Panc1 (cell line): ENCODE measurements around the gene DNAAF5.

ENCODE experiments used
- POLR2AphosphoS5 ChIP-seq: IDR thresholded peaks from 2 replicates; pipeline ENCODE4 v1.6.1; 2012; ENCODE audit warnings: mild to moderate bottlenecking, low read depth, low read length, moderate library complexity
- SIN3A ChIP-seq: IDR thresholded peaks from 2 replicates; pipeline ENCODE4 v1.6.1; 2012; ENCODE audit warnings: low read depth, mild to moderate bottlenecking, low read length, moderate library complexity, borderline replicate concordance; ENCODE audit not compliant: insufficient read depth
- TCF7L2 ChIP-seq: IDR thresholded peaks from 2 replicates; pipeline ENCODE4 v1.6.1; 2011; ENCODE audit warnings: mild to moderate bottlenecking, low read depth, low read length, inconsistent platforms
- TF ChIP-seq, protein P1 (sequence below): fragments of 450-650 bp; IDR thresholded peaks from 2 replicates; pipeline ENCODE4 v1.5.1; 2017; ENCODE audit warnings: mild to moderate bottlenecking
- TF ChIP-seq, protein P2 (sequence below), 2 experiments: IDR thresholded peaks; 2 replicates each; pipeline ENCODE4 v1.6.1; 2011 to 2012; ENCODE audit warnings: low read depth in 2 of 2, control low read depth in 1 of 2, low read length in 1 of 2, mild to moderate bottlenecking in 1 of 2, moderate library complexity in 1 of 2; ENCODE audit not compliant: insufficient read depth in 1 of 2

DNA sequence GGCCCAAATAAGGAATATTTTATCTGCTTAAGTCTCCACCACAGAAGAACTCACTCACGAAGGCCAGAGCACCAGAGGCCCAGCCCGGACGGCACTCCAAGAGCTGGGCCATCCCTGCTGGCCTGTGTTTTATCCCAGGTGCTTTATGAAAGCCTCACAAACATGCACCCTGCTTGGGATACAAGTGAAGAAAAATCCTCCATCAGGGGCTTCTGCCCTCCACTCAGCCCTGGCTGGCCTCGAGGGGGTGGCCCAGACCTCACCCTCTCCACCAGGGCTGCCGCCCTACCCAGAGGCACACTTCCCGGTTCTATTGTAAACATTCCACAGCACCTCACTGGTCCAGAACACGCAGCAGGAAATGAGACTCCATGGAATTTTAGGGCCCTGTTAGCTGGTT lies 19.8 kb upstream of the DNAAF5 start:
- TF ChIP-seq, protein P1, sequence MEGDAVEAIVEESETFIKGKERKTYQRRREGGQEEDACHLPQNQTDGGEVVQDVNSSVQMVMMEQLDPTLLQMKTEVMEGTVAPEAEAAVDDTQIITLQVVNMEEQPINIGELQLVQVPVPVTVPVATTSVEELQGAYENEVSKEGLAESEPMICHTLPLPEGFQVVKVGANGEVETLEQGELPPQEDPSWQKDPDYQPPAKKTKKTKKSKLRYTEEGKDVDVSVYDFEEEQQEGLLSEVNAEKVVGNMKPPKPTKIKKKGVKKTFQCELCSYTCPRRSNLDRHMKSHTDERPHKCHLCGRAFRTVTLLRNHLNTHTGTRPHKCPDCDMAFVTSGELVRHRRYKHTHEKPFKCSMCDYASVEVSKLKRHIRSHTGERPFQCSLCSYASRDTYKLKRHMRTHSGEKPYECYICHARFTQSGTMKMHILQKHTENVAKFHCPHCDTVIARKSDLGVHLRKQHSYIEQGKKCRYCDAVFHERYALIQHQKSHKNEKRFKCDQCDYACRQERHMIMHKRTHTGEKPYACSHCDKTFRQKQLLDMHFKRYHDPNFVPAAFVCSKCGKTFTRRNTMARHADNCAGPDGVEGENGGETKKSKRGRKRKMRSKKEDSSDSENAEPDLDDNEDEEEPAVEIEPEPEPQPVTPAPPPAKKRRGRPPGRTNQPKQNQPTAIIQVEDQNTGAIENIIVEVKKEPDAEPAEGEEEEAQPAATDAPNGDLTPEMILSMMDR = no peak
- TF ChIP-seq POLR2AphosphoS5 = no peak
- TF ChIP-seq TCF7L2 = no peak
- TF ChIP-seq, protein P2, sequence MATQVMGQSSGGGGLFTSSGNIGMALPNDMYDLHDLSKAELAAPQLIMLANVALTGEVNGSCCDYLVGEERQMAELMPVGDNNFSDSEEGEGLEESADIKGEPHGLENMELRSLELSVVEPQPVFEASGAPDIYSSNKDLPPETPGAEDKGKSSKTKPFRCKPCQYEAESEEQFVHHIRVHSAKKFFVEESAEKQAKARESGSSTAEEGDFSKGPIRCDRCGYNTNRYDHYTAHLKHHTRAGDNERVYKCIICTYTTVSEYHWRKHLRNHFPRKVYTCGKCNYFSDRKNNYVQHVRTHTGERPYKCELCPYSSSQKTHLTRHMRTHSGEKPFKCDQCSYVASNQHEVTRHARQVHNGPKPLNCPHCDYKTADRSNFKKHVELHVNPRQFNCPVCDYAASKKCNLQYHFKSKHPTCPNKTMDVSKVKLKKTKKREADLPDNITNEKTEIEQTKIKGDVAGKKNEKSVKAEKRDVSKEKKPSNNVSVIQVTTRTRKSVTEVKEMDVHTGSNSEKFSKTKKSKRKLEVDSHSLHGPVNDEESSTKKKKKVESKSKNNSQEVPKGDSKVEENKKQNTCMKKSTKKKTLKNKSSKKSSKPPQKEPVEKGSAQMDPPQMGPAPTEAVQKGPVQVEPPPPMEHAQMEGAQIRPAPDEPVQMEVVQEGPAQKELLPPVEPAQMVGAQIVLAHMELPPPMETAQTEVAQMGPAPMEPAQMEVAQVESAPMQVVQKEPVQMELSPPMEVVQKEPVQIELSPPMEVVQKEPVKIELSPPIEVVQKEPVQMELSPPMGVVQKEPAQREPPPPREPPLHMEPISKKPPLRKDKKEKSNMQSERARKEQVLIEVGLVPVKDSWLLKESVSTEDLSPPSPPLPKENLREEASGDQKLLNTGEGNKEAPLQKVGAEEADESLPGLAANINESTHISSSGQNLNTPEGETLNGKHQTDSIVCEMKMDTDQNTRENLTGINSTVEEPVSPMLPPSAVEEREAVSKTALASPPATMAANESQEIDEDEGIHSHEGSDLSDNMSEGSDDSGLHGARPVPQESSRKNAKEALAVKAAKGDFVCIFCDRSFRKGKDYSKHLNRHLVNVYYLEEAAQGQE (IDR thresholded peaks at IDR 0.05; ENCODE audit: insufficient read depth in 1 of 2, low read depth in 2 of 2, low read length in 1 of 2) = no peak
- no peak for TF ChIP-seq SIN3A
